GM12875 (cell line): ENCODE measurements around the gene ARAP1.

ENCODE experiments used
- H3K4me3 ChIP-seq: one replicate; pipeline ENCODE4 v1.5.1; 2011; ENCODE audit warnings: low read depth, low read length, control low read depth
- CTCF ChIP-seq: IDR thresholded peaks from 2 replicates; pipeline ENCODE4 v1.5.1; 2011; ENCODE audit warnings: low read depth, mild to moderate bottlenecking, control low read depth, inconsistent platforms, low read length, moderate library complexity, borderline replicate concordance; ENCODE audit not compliant: insufficient read depth

ARAP1 gene

GRCh38 chr11:72724851-72725723, 27.1 kb downstream of the ARAP1 start:
- TF ChIP-seq CTCF = peak; percentile 79
- no peak overlapping the region for H3K4me3 ChIP-seq

- TF ChIP-seq CTCF = no peak
Measured at GRCh38 chr11:72724021-72724551, 28.1 kb downstream of the ARAP1 start.

GRCh38 chr11:72723508-72723907, 28.7 kb downstream of the ARAP1 start:
- TF ChIP-seq CTCF = no peak
- H3K4me3 ChIP-seq = no peak overlapping the region

More at GRCh38 chr11:72724021-72724551, 28.1 kb downstream of the ARAP1 start:
- no peak overlapping the region for H3K4me3 ChIP-seq

GRCh38 chr11:72722050-72722748, 30.0 kb downstream of the ARAP1 start:
- H3K4me3 ChIP-seq = peak overlapping the region; percentile 66
- no peak for TF ChIP-seq CTCF

GRCh38 chr11:72721689-72722049, 30.5 kb downstream of the ARAP1 start:
- H3K4me3 ChIP-seq = peak overlapping the region; percentile 66
- no peak for TF ChIP-seq CTCF

GRCh38 chr11:72721276-72721675, 30.9 kb downstream of the ARAP1 start:
- peak overlapping the region; percentile 66 for H3K4me3 ChIP-seq
- no peak for TF ChIP-seq CTCF
